Measurements from ENCODE around the gene AP2M1.

- TF ChIP-seq CTCF (IDR thresholded peaks at IDR 0.05), result no peak
- TF ChIP-seq POLR2AphosphoS5 (IDR thresholded peaks at IDR 0.05), result no peak
Measured at GRCh38 chr3:184233127-184233843, 58.6 kb downstream of the AP2M1 start.

All from breast epithelium (tissue), 3 donors.